Astrocyte (in vitro differentiated cells and primary cell): ENCODE measurements around the gene SH2B2. TPM values are rescaled to one million over a fixed set of nuclear protein-coding genes. Genes with fewer than 3 reads are reported as not detected.

Experiments used
- DNase-seq: peaks from one replicate; pipeline ENCODE4 v3.0.0-alpha.2; 2010; ENCODE audit warnings: low read depth
- FAIRE-seq: peaks from 2 replicates; lab custom pipeline; 2011; peaks lifted over from hg19 to GRCh38; lab: Jason Lieb, UNC
- H2AFZ ChIP-seq: 2 replicates; pipeline ENCODE4 v1.6.0; 2012; ENCODE audit warnings: low read depth, low read length, inconsistent platforms
- H3K27ac ChIP-seq: 2 replicates; pipeline ENCODE4 v1.5.1; 2011; ENCODE audit warnings: low read depth, low read length, inconsistent platforms
- H3K27me3 ChIP-seq: 2 replicates; pipeline ENCODE4 v1.6.0; 2011; ENCODE audit warnings: low read length, inconsistent platforms; ENCODE audit not compliant: insufficient read depth
- H3K36me3 ChIP-seq: 2 replicates; pipeline ENCODE4 v1.5.1; 2011; ENCODE audit warnings: low read length, inconsistent platforms; ENCODE audit not compliant: insufficient read depth
- H3K4me1 ChIP-seq: 2 replicates; pipeline ENCODE4 v1.5.1; 2011; ENCODE audit warnings: low read length, inconsistent platforms; ENCODE audit not compliant: insufficient read depth
- H3K4me2 ChIP-seq: 2 replicates; pipeline ENCODE4 v1.6.0; 2012; ENCODE audit warnings: low read length, inconsistent platforms
- H3K4me3 ChIP-seq: 2 replicates; pipeline ENCODE4 v1.5.1; 2011; ENCODE audit warnings: low read depth, mild to moderate bottlenecking, low read length, inconsistent platforms; ENCODE audit not compliant: insufficient read depth
- H3K79me2 ChIP-seq: 2 replicates; pipeline ENCODE4 v1.6.0; 2012; ENCODE audit warnings: mild to moderate bottlenecking, low read length, inconsistent platforms; ENCODE audit not compliant: insufficient read depth
- H3K9ac ChIP-seq: 2 replicates; pipeline ENCODE4 v1.6.0; 2012; ENCODE audit warnings: mild to moderate bottlenecking, low read length, inconsistent platforms
- H3K9me3 ChIP-seq: 2 replicates; pipeline ENCODE4 v1.5.1; 2012; ENCODE audit warnings: low read depth, mild to moderate bottlenecking, low read length, inconsistent platforms; ENCODE audit not compliant: insufficient read depth
- H4K20me1 ChIP-seq: 2 replicates; pipeline ENCODE4 v1.6.0; 2012; ENCODE audit warnings: low read length, inconsistent platforms; ENCODE audit not compliant: insufficient read depth
- H3K27ac Mint-ChIP-seq: one replicate; pipeline ENCODE4 v1.8.0; 2021; ENCODE audit warnings: mild to moderate bottlenecking, mixed read lengths; ENCODE audit not compliant: unreplicated experiment
- H3K27me3 Mint-ChIP-seq: one replicate; pipeline ENCODE4 v1.8.0; 2021; ENCODE audit warnings: low read depth, mixed read lengths; ENCODE audit not compliant: unreplicated experiment
- H3K36me3 Mint-ChIP-seq: one replicate; pipeline ENCODE4 v1.8.0; 2021; ENCODE audit warnings: low read depth, mixed read lengths; ENCODE audit not compliant: unreplicated experiment
- H3K4me1 Mint-ChIP-seq: one replicate; pipeline ENCODE4 v1.8.0; 2021; ENCODE audit warnings: low read depth, mixed read lengths; ENCODE audit not compliant: unreplicated experiment
- H3K4me3 Mint-ChIP-seq: one replicate; pipeline ENCODE4 v1.8.0; 2021; ENCODE audit warnings: mild to moderate bottlenecking, moderate library complexity, mixed read lengths; ENCODE audit not compliant: unreplicated experiment
- H3K9me3 Mint-ChIP-seq: one replicate; pipeline ENCODE4 v1.8.0; 2021; ENCODE audit warnings: mild to moderate bottlenecking, mixed read lengths; ENCODE audit not compliant: unreplicated experiment
- EZH2 ChIP-seq: IDR thresholded peaks from 2 replicates; pipeline ENCODE4 v1.6.1; 2012; ENCODE audit warnings: mild to moderate bottlenecking, low read length, inconsistent platforms; ENCODE audit not compliant: insufficient read depth
- total RNA-seq: library from RNA; stranded (reverse); gene quantifications from 2 replicates; pipeline ENCODE4 v1.2.1, GENCODE V29; 2021
- TF ChIP-seq, protein P1 (sequence below): IDR thresholded peaks from 2 replicates; pipeline ENCODE4 v1.5.1; 2011; ENCODE audit warnings: low read depth, mild to moderate bottlenecking, inconsistent platforms, low read length, moderate library complexity; ENCODE audit not compliant: insufficient read depth

Gene SH2B2
- total RNA-seq, 1 donor from 2014 or later: 5.6 TPM

DNA sequence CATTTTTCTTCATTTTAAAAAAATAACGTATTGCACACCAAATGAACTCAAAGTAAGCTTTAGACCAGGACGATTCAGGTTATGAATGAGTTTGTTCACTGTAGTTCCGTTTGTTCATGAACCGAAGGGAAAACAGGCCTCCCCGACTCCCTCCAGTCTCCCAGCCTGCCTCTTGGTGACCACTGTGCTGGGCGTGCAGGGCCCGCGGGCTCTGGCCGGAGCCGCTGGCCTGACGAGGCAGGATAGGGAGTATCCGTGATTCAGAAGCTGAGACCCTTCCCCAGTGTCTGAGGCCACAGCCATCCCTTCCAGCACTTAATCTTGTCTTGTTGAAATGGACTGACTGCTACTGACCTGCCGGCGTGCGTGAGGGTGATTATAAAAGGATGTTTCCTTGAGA is 30.8 kb upstream of the SH2B2 start:
- DNase-seq (no peak), FAIRE-seq (no peak)
- H3K27ac Mint-ChIP-seq: no peak overlapping the region
- TF ChIP-seq, protein P1, sequence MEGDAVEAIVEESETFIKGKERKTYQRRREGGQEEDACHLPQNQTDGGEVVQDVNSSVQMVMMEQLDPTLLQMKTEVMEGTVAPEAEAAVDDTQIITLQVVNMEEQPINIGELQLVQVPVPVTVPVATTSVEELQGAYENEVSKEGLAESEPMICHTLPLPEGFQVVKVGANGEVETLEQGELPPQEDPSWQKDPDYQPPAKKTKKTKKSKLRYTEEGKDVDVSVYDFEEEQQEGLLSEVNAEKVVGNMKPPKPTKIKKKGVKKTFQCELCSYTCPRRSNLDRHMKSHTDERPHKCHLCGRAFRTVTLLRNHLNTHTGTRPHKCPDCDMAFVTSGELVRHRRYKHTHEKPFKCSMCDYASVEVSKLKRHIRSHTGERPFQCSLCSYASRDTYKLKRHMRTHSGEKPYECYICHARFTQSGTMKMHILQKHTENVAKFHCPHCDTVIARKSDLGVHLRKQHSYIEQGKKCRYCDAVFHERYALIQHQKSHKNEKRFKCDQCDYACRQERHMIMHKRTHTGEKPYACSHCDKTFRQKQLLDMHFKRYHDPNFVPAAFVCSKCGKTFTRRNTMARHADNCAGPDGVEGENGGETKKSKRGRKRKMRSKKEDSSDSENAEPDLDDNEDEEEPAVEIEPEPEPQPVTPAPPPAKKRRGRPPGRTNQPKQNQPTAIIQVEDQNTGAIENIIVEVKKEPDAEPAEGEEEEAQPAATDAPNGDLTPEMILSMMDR: no peak
- no peak for TF ChIP-seq EZH2
- H3K27me3 Mint-ChIP-seq: no peaks in the 10 kb centered on the region
- H3K36me3 Mint-ChIP-seq: peaks cover 5% of the 10 kb centered on the region
- no peak overlapping the region for H3K4me3 ChIP-seq
- H3K4me3 Mint-ChIP-seq: no peak overlapping the region
- H3K4me1 ChIP-seq: peaks cover 3% of the 10 kb centered on the region
- H3K36me3 ChIP-seq: no peaks in the 10 kb centered on the region
- no peaks in the 10 kb centered on the region for H3K27me3 ChIP-seq
- no peaks in the 10 kb centered on the region for H3K9me3 Mint-ChIP-seq
- no peak overlapping the region for H3K4me2 ChIP-seq
- no peaks in the 10 kb centered on the region for H4K20me1 ChIP-seq
- no peaks in the 10 kb centered on the region for H3K4me1 Mint-ChIP-seq
- no peak overlapping the region for H2AFZ ChIP-seq
- no peaks in the 10 kb centered on the region for H3K9me3 ChIP-seq
- no peaks in the 10 kb centered on the region for H3K79me2 ChIP-seq
- no peak overlapping the region for H3K9ac ChIP-seq
- H3K27ac ChIP-seq: no peak overlapping the region

DNA sequence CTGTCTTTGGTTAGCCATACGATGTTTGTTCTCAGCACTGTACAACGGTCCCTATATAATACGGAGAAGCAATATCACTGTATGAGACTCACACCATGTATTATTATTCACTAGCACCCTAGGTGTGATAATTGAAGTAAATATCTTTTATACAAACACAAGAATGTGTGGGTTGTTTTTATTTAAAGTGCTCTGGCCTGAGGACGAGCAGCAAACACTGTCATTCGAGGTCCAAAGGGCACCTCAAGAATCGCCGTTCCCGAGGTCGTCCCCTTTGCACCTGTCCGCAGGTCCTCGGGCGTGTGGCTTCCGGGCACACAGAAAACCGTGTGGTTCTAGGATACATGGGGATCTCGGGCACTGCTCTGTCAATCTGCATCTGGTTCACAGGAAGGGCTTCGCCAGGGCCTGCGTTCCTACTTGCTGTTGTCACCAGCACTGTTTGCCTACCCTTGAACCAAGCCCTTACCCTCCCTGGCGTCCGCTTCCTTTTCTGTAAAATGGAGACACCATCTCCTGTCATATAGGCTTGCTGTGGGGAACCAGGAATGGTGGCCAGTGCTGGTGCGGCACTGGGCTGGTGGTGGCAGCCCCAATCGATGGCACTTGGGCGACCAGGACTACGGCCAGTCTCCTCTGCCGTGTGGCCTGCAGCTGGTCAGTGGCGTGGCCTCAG is 28.5 kb upstream of the SH2B2 start:
- H3K27ac Mint-ChIP-seq: no peak overlapping the region
- Histone ChIP-seq H3K4me3 (no peak overlapping the region), H3K27ac (no peak overlapping the region), H3K36me3 (no peaks in the 10 kb centered on the region), H4K20me1 (no peaks in the 10 kb centered on the region), H3K27me3 (no peaks in the 10 kb centered on the region), H3K9ac (no peak overlapping the region), H2AFZ (no peak overlapping the region), H3K9me3 (no peaks in the 10 kb centered on the region), H3K79me2 (no peaks in the 10 kb centered on the region), H3K4me2 (no peak overlapping the region), H3K4me1 (peaks cover 3% of the 10 kb centered on the region)
- no peaks in the 10 kb centered on the region for H3K27me3 Mint-ChIP-seq
- peak overlapping the region; percentile 6 for H3K4me3 Mint-ChIP-seq
- peaks cover 5% of the 10 kb centered on the region for H3K36me3 Mint-ChIP-seq
- TF ChIP-seq EZH2: no peak
- TF ChIP-seq, protein P1: no peak
- FAIRE-seq (no peak), DNase-seq (no peak)
- no peaks in the 10 kb centered on the region for H3K4me1 Mint-ChIP-seq
- no peaks in the 10 kb centered on the region for H3K9me3 Mint-ChIP-seq

DNA sequence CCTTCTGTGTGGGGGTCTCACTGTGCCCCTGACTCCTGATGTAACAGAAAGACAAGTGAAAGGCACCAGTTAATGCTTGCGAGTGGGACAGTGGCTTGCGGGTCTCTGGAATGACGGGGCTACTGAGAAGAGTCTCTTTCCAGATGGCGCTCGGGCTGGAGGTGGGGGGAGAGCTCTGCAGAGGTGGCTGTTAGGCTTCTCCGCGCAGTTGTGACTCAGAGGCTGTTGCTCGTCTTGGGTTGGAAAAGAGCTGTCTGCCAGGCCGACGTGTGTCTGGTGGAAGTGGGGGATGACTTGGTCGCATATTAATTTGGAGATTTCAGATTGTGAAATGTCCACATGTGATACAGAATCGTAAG is 27.9 kb upstream of the SH2B2 start:
- FAIRE-seq: no peak
- Mint-ChIP-seq H3K4me3 (peak overlapping the region; percentile 6), H3K27ac (no peak overlapping the region), H3K36me3 (peaks cover 5% of the 10 kb centered on the region), H3K27me3 (no peaks in the 10 kb centered on the region), H3K4me1 (no peaks in the 10 kb centered on the region), H3K9me3 (no peaks in the 10 kb centered on the region)
- Histone ChIP-seq H3K36me3 (no peaks in the 10 kb centered on the region), H3K9me3 (no peaks in the 10 kb centered on the region), H3K27ac (no peak overlapping the region), H3K79me2 (no peaks in the 10 kb centered on the region), H4K20me1 (no peaks in the 10 kb centered on the region), H3K9ac (no peak overlapping the region), H3K27me3 (no peaks in the 10 kb centered on the region), H2AFZ (no peak overlapping the region), H3K4me1 (peaks cover 3% of the 10 kb centered on the region), H3K4me2 (no peak overlapping the region), H3K4me3 (no peak overlapping the region)
- TF ChIP-seq, protein P1: no peak
- TF ChIP-seq EZH2: no peak
- peak; percentile 48 for DNase-seq
